GM12891 (cell line): Measurements from ENCODE around the gene BICD1.

Experiments used
- POLR2A ChIP-seq: IDR thresholded peaks from 2 replicates; pipeline ENCODE4 v1.6.1; 2011; ENCODE audit warnings: low read depth, low read length, control low read depth
- POLR2AphosphoS5 ChIP-seq: IDR thresholded peaks from 2 replicates; pipeline ENCODE4 v1.6.1; 2011; ENCODE audit warnings: low read depth, low read length, control low read depth
- SPI1 ChIP-seq: IDR thresholded peaks from 2 replicates; pipeline ENCODE4 v1.6.1; 2011; ENCODE audit warnings: low read depth, low read length, control low read depth
- TAF1 ChIP-seq: IDR thresholded peaks from 2 replicates; pipeline ENCODE4 v1.6.1; 2011; ENCODE audit warnings: low read depth, low read length, control low read depth

GRCh38 chr12:32285489-32285888, 178.8 kb downstream of the BICD1 start:
- TF ChIP-seq POLR2AphosphoS5, result no peak
- TF ChIP-seq POLR2A, result no peak
- no peak for TF ChIP-seq TAF1
- no peak for TF ChIP-seq SPI1
